GM08714 (cell line): ENCODE measurements around the gene PSMA6.
"Not testable (repeated sequence)": the region's sequence is repeated elsewhere in the genome, so short reads cannot be mapped to it uniquely, and the experiment has no call there.

Experiments used
- H3K4me3 ChIP-seq: fragments of 200-500 bp; sonication (Bioruptor generic); 2 replicates; pipeline ENCODE4 v1.5.1; 2014; ENCODE audit warnings: mild to moderate bottlenecking, low read length, inconsistent platforms
- ZNF274 ChIP-seq: IDR thresholded peaks from 2 replicates; pipeline ENCODE4 v1.6.1; 2012; ENCODE audit warnings: mild to moderate bottlenecking, low read depth, low read length

PSMA6 gene

GRCh38 chr14:35331605-35332516, 39.7 kb downstream of the PSMA6 start:
- TF ChIP-seq ZNF274: no peak
- H3K4me3 ChIP-seq: no peak overlapping the region

- no peak for TF ChIP-seq ZNF274
- no peak overlapping the region for H3K4me3 ChIP-seq
These were observed 40.5 kb downstream of the PSMA6 start for GRCh38 chr14:35332517-35333263.

DNA sequence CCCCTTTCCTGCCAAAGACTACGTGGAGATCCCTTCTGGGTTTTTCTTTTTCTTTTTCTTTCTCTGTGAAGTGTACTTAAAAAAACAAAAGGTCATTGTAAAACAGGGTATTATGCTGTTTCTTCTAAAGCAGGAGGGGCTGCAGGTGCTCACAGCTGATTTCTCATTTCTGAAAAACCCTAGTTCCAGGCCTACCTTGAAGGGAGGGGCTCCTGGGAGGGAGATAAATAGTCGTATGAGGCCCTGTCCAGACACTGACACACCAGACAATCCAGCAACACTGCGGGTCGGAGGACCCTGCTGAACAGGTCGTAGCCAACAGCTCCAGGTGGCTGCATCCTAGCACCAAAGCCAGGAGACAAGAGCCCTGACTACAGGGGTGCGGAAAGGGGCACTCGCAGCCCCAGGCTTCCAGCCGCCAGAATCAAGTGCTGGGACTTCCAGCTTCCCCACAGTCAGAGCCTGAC, 41.1 kb downstream of the PSMA6 start:
- TF ChIP-seq ZNF274: no peak
- H3K4me3 ChIP-seq: no peak overlapping the region

DNA sequence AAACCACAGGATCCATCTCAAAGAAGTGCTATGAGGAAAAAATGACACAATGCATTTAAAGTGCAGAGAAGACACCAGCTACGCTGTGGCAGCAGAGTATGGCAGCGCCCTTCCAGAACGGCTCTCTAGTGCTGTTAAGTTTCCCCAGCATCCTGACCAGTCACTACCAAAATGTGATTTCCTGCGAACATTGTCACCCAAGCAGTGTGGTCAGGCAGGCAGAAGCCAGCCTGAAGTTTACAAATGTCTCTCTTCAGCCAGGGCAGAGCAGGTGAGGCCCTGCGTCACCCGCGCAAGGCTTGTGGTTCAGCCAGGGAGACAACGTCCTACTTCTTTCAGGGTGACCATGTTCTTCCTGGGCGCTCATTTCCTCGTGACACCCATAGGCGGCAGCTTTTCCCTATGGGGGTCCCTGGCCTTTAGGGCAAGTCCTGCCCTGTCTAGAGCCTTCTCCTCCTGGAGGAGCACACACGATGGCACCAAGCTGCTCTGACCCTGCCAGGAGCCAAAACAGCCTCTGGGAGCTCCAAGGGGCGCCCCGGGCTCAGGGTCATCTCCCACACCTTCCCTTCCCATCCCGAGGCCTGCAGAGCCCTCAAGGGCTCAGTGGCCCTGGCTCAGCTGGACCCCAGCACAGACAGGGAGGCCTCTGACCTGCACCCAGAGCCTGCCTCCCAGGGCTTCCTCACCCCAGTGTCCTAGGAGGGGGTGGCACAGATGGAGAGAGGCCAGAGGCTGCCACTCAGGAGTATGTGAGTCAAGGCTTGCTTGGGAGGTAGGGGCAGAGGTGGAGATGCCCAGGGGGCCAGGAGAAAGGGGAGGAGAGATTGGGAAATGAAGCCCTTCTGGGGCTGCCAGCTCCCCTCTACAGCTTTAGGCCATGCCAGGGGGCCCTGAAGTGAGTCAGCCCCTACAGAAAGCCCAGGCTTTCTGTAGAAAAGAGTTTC, 41.9 kb downstream of the PSMA6 start:
- no peak overlapping the region for H3K4me3 ChIP-seq
- TF ChIP-seq ZNF274: no peak

- no peak for TF ChIP-seq ZNF274
- H3K4me3 ChIP-seq: no peak overlapping the region
These were observed 43.4 kb downstream of the PSMA6 start for GRCh38 chr14:35335388-35336092.

GRCh38 chr14:35336171-35336493, 44.0 kb downstream of the PSMA6 start:
- not testable (repeated sequence) for H3K4me3 ChIP-seq

DNA sequence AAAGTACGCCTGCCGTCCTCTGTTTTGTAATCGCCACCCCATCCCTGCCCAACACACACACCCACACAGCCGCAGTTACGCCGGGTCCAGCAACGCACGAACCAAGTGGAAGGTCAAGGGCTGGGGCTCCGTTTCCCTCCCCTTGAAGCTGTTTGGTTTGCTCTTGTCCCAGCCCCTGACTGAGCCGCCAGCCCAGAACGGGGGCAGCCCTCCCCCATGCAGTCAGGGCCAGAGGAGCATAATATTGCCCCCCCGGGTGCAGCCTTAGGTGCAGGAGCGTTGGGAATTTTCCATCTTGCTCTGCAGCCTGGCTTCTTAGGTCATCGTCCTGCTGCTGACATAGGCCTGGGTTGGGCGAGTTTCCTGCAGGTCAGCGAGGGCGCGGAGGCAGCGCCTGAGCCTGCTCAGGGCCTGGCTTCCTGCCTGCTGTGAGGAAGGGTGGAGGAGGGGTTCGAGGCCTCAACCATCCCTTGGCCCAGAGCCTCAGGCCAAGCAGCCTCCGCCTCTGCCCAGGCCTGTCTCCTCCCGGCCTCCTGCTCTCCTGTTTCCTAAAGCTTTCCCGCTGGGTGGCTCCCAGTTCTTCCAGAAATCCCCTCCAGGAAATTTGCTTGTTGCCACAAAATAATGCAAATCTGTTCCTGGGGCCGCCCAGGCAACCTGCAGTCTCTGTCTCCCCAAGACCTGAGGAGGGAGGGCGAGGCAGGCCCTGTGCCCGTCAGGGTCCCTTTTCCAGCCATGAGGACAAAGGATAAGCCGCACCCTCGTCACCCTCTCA, 44.5 kb downstream of the PSMA6 start:
- TF ChIP-seq ZNF274: no peak

GRCh38 chr14:35337269-35338255, 45.4 kb downstream of the PSMA6 start:
- no peak for TF ChIP-seq ZNF274
- H3K4me3 ChIP-seq: no peak overlapping the region

More for the DNA sequence above, 44.5 kb downstream of the PSMA6 start:
- H3K4me3 ChIP-seq: no peak overlapping the region

- no peak for TF ChIP-seq ZNF274
- no peak overlapping the region for H3K4me3 ChIP-seq
These were observed 46.7 kb downstream of the PSMA6 start for GRCh38 chr14:35338731-35339405.

DNA sequence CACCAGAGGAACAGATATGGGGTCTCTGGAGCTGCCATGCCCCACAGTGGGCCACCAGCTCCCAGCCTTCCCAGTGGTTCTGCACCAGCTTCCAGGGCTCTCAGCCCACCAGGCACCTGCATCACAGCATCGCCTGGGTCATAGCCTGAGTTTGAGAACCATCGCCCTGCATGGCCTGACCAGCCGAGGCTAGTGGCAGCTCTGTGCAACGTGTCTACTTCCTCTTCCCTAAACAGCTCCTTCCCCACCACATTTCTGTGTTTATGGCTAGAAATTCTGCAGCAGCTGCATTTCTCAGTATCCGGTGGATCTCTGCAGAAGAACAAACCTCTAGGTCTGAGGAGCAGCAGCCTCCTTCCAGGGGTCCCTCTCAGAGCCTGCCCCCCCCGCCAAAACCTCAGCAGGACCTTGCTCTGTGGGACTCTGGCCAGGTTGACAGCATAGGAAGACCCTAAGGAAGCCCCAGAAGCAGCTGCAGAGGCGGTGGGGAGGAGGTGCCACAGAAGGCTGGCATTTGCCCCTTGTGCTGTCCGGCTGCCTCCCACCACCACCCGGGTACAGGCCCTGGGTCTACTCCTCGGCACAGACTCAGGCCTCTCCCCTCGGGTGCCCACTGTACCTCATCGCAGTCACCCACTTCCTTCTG, 47.7 kb downstream of the PSMA6 start:
- no peak for TF ChIP-seq ZNF274
- no peak overlapping the region for H3K4me3 ChIP-seq
